Muscle of arm (tissue), 12 donors: ENCODE data around the gene ZNF740. TPM values are rescaled to one million over a fixed set of nuclear protein-coding genes. Genes with fewer than 3 reads are reported as not detected.
"Not testable (repeated sequence)": the region's sequence is repeated elsewhere in the genome, so short reads cannot be mapped to it uniquely, and the experiment has no call there.

ENCODE experiments used
- DNase-seq: peaks from one replicate; pipeline ENCODE4 v3.0.0-alpha.2; 2013
- polyA plus RNA-seq, 12 donors: library from polyadenylated mRNA; unstranded; fragments of 120-200 nt; gene quantifications; one replicate each; pipeline ENCODE4 v1.2.1, GENCODE V29; 2013; ENCODE audit not compliant: insufficient read length in 12 of 12

Gene ZNF740
- polyA plus RNA-seq, 12 donors: 16.0 to 37.8 (median 30.9) TPM; not detected in 1

DNA sequence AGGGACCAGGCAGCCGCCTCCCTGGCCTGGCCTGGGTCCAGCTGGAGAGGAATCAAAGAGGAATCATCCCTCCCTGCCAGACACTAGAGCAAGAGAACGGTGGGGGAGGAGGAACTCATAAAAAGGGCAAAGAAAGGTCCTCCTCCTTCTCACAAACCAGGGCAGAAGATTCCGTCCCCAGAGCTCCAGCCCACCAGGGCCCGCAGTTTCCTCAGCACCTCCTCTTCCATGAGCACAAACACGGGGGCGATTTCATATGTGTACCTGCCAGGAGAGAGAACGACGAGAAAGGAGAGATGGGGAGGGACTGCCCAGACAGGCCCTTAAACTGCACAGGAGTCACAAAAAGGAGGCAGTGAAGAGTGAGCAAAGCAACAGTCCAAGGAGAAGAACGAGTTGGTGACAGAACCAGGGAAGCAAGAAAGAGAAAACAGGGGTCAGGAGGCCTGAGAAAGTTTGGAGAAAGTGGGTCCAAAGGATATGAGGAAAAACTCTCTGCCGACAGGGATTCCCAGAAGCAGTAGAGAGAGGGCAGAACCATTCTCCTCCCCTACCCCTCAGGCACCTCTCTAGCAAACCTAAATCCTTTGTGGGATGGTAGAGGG lies 8.7 kb upstream of the ZNF740 start:
- no peak for DNase-seq

DNA sequence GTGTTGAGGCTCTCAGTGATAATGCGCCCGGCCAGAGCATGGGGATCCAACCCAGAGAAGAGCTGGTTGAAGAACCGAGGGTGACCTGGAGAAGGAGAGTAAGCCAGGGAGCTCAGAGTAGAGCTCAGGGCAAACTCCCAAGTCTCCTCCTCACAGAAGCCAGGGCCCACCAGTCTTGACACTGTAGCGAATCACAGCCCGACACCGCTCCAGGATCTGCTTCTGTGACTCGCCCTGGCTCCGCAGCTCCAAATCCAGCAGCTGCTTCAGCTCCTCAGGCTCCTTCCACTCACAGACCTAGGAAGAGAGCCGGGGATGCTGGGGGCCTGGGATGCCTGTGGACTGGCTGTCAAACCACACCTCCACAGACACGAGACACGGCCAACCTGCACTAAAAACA lies 8.2 kb upstream of the ZNF740 start:
- no peak for DNase-seq

DNA sequence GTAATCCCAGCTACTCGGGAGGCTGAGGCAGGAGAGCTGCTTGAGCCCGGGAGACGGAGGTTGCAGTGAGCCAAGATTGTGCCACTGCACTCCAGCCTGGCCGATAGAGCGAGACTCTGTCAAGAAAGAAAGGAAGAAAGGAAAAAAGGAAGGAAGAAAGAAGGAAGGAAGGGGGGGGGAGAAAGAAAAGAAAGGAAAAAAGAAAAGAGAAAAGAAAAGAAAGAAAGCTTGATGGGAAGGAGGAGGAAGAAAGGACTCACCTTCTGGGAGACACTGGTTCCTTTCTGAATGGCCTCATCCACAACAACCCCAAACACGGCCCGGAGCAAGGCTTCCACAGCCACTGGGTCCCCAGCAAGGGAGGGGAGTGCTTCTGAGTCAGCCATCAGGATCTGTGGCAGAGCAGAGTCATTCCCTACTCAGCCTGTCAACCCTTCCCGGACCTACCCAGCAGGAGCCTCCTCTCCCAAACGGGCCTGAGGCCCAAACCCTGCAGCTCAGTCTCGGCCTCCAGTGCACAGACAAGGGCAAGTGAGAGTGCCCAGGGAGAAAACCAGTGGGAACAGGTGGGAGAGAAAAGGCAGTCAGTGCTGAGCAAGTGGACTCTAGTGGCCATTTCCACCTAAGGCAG lies 7.3 kb upstream of the ZNF740 start:
- DNase-seq: no peak

DNA sequence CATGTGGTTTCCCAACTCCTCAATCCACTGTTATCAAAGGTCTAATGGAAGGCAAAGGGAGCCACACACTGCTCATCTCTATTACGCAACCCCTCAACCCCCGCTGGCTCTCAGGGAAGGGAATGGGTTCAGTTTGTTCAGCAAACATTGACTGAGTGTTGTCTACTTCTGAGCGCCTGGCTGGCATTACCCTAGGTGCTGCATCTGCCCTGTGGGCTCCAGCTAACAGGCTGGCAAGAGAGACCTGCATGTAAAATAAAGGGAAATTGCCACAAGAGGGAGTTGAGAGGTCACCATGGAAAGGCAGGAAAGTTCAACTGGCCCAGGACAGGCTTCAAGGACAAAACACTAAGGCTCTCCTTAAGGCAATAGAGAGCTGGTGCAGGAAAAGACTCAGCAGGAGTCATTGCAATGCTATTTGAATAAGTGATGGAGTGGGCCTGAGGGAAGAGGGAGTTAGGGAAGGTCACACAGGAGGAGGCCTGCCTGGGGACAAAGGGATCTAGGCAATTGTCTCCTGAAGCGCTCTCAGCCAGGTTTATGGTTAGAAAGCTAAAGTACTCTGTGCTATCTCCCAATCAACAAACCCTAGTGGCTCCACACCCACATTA lies 5.5 kb upstream of the ZNF740 start:
- DNase-seq: no peak

DNA sequence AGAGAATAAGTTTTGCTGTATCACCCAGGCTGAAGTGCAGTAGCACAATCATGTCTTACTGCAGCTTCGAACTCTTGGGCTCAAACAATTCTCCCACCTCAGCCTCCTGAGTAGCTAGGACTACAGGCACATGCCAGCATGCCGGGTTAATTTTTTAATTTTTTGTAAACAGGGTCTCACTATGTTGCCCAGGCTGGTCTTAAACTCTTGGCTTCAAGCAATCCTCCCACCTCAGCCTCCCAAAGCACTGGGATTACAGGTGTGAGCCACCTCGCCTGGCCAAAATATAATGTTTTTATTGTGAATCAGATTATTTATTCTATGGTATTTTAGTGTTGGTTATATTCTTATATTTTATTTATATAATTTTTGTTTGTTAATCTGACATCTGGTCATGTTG lies 3.8 kb upstream of the ZNF740 start:
- DNase-seq: no peak

DNA sequence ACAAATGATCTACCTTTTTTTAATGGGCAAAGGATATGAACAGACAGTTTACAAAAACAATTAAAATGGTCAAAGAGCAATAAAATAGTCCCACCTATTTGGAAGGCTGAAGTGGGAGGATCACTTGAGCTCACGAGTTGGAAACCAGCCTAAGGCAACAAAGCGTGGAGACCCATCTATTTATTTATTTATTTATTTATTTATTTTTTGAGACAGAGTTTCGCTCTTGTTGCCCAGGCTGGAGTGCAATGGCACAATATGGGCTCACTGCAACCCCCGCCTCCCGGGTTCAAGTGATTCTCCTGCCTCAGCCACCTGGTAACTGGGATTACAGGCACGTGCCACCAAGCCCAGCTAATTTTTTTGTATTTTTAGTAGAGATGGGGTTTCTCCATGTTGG lies 3.1 kb upstream of the ZNF740 start:
- DNase-seq: not testable (repeated sequence)

DNA sequence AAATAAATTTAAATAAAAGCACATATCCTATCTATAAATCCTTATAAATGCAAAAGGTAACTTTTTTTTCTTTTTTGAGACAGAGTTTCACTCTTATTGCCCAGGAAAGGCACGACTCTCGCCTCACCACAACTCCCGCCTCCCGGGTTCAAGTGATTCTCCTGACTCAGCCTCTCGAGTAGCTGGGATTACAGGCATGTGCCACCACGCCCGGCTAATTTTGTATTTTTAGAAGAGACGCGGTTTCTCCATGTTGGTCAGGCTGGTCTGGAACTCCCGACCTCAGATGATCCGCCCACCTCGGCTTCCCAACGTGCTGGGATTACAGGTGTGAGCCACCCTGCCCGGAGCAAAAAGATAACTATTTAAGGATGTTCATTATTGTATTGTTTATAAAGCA lies 1.7 kb upstream of the ZNF740 start:
- not testable (repeated sequence) for DNase-seq

DNA sequence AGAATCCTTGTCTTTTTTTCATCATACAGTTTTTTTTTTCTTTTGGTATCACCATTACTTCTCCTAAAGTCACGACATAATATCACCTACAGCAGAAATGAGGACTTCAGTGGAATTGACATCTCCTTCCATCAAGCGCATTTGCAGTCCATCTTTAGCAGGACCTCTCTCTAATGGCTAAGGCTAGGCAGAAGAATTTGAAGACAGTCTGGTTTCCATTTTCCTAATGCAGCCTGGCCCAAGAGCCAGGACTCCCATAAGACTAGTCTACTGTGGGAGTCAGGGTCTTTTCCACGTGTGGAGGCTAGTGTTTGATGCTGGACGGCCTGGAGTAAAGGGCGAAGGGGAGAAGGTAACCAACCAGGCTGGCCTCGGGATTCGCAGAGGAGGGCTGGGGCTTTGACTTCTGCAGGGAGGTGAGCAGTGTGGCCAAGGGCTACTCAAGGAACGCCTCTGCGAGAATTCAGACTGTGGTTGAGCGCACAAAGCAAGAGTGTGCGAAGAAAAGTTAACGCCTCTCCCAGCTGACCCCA lies 769 bp upstream of the ZNF740 start:
- no peak for DNase-seq

DNA sequence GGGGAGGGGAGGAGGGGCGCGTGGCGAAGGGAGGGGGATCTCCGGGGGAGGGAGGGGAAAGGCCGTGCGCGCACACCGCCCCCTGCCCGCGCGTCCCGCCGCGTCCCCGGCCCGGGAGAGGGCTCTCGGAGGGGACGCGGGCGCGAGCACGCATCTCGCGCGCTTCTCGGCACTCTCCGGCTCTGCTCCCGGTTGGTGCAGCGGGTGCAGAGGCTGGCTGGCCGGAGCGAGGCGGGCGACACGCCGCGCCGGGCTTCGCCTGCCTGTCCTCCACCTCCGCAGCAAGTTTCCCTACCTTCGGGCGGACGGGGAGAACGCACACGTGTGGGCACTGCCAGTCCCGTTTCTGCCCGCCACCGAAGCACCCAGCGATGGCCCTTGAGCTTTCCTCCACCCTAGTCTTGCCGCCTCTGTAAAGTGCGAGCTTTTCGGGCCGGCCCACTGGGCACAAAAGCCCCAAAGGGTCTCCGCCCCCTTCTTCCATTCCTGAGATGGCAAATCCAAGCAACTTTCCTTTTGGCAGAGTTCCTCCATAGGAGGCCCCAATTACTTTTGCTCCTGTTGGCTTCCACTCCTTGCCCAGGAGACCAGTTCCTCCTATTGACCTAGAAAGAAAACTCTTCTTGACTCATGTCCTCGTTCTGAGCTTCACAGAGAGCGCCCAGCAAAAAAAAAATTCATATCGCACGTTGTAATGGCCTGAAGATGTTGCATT lies 566 bp downstream of the ZNF740 start:
- peak; percentile 82 for DNase-seq

DNA sequence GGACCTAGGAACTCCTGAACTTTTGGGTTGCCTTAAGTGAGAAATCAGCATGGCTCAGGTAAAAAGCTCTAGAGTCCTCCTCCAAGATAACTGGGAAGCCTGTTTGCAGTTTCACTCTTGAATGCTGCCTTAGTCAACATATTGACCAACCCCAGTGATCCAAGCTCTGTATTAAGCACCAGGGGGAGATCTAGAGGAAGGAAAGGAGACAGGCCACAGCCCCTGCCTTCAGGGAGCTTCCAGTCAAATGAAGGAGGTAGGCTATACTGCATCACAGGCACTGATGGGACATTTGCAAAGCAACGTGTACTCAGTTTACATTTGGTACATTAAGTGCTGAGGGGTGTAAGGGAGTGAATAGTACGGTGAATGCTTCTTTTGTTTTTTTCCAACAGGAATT lies 1.4 kb downstream of the ZNF740 start:
- no peak for DNase-seq

DNA sequence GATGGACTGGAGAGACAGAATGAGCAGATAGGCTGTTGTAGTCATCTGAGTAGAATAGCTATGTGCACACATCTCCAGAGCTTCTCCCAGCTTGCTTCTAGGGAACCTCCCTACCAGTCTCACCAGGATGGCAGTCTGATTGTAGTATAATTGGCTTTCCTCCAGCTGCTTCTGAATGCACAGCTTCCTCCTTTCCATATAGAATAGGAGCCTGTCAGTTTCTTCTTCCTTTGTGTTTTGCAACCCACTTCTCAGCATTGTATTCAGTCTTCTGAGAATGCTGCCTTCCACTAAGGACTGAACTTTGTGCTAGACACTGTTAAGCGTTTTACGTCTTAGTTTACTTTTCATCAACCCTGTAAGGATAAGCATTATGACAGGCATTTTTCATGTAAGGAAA lies 2.4 kb downstream of the ZNF740 start:
- DNase-seq: no peak

DNA sequence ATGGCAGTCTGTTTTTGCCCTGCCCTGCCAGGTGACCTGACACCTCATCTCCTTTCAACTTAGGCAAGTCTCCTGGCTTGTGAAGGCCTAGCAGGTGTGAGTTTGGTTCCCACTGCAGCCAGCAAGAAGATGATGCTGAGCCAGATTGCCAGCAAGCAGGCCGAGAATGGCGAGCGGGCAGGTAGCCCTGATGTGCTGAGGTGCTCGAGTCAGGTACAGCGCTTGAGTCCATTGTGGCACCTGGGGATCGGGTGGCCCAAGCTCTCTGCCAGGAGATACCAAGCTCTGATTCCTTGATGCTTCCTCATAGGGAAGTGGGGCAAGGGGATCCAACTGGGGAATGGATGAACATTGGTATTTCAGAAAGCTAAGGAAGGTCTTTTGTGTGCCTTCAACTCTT lies 4.3 kb downstream of the ZNF740 start:
- no peak for DNase-seq

DNA sequence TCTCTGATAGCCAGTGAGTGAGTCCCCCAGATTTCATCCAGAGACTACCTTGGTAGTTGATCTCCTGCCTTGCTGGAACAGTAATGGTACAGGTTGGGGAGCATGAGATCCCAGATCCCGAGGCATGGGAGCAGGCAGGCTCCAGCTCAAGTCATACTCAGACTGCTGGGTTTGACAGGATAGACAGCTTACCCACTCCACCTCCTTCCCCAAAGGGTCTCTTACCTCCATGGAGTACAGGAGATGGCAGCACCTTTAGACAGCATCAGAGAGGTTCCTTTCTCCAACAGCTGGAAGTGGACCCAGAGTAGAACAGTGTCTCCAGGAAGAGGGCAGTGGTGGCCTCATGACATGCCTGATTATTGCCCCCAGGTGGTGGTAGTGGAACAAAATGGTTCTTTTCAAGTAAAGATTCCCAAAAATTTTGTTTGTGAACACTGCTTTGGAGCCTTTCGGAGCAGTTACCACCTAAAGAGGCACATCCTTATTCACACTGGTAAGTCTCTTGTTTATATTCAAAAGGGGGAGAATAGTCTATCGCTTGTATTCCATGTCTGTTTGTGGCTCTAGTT lies 5.1 kb downstream of the ZNF740 start:
- DNase-seq: no peak

DNA sequence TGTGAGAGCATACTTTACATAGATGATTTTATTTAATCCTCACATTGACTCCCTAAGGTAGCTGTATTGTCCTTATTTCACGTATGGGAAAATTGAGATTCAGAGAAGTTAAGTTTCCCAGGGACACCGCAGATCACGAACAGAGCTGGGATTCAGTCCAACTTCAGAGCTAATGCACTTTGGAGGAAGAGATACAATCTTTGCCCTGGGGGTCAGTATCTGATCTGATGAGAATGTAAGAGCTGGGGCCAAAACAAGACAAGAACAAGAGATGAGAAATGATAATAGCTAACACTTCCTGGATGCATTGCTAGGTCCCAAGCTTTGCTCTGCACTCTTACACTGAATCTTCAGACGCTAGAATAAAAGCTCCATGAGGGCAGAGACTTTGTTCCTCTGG lies 6.2 kb downstream of the ZNF740 start:
- DNase-seq: no peak

DNA sequence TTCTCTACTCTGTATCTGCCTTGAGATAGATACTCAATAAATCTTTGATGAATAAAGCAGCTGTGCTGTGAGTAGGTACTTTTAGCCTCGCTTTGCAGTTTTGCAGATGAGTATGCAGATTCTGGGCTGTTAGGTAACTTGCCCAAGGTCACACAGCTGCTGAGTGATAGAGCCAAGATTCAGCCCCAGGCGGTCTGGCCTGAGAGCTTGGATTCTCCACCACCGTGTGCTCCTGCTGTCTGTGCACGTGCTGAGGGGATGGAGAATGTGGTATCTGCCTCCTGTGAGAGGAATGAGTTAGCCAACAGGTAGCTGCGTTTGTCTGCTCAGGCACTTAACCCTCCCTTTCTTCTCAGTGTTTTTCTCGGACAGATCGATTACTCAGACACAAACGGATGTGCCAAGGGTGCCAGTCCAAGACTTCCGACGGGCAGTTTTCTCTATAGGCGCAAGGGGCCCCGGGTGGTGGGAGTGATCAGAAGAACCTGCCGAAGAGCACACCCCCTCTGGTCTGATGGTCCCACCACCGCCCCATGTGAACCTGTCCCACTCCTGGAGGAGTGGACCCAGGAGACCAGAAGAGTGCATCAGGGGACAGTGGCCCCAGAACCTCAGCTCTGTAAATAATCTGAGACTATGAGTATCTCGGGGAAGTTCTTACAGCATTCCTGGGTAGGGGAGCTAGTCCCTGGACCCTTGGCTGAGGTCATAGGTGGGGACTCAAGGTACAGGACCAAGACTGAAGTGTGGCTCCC lies 6.8 kb downstream of the ZNF740 start:
- DNase-seq: no peak

DNA sequence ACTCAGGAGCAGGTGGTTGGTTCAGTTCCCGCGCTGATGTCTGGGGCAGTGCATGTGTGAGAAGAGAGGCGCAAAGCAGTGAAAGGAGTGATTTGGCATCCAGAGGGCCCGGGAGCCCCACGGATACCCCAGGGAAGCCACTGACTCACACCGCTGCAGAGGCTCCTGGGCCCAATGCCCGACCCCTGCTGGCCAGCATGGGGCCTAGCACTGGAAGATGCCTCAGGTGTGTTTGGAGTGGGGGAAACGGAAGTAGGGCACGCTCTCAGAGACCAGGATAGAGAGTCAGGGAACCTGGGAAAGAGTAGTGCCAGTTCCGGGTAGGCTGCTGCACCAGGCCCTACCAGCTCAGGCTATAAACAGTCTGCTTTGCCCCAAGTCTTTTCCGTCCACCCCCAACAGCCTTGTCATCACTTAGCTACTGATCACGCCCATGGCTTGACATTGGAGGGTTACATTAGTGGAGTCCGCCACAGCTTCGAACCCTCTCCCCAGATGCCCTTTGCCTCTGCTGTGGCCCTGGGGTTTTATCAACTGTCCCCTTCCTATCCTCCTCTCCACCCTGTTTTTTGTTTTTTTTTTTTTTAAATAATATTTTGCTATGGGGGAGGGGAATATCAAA lies 9.7 kb downstream of the ZNF740 start:
- DNase-seq: no peak

DNA sequence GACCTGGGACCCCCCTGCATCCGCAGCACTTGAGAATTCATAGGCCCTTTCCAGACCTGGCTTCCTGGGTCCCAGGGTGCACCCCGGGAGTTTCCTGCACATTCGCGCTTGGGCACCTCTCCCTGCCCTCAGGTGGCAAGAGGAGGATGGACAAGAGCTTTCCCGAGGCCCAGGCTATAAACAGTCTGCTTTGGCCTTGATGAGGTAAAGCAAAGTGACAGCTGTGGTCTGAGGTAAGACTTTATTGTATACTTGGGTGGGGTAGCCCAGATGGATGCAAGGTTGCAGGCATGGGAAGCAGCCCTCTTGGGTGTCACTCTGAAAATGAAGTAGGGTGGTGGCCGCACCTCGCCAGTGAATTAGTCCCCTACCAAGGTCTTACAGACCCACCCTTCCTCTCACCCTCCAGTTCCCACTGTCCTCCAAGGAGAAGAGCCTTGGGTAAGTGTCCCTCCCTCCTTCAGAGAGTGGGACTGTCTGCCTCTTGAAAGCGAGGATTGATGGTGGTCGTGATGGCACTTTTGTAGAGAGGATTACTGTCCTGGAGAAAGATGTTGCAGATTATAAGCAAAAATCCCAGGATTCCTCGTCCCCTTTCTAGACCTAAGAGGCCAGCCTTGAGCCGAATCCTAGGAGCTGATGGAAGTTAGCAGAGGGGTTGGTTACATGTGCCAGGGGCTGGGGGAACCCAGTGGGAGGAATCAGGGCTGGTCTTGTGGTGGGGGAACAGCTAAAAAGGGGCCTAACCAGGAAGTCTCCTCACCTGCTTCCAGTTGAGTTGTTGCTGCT lies 10.8 kb downstream of the ZNF740 start:
- DNase-seq: no peak

DNA sequence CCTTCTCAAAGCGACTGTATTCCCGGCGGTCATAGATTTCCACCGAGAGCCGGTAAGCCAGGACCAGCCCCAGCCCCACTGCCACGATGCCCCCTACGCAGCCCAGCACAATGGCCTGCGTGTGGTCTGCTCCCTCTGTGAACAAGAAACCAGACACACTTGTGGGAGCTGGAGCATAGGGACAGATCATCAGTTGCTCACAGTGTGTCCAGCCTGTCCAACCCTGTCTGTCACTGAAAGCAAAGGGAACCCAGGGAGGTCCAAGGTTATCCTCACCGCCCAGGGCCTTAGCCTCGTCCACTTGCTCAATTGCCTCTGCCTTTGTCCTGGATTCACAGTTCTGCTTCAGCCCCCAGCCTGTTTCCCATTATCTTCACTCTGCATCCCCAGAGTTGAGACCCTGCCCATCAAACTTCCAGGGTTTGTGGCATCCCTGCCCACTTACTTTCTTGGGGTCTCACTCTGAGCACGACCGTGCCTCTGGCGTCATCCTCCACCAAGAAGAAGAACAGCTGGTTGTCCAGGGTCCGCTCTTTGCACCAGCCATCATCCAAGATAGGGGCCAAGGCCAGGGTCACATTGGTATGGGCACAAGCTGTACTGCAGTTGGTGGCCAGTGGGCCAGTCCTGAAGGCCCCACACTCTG lies 11.5 kb downstream of the ZNF740 start:
- no peak for DNase-seq

DNA sequence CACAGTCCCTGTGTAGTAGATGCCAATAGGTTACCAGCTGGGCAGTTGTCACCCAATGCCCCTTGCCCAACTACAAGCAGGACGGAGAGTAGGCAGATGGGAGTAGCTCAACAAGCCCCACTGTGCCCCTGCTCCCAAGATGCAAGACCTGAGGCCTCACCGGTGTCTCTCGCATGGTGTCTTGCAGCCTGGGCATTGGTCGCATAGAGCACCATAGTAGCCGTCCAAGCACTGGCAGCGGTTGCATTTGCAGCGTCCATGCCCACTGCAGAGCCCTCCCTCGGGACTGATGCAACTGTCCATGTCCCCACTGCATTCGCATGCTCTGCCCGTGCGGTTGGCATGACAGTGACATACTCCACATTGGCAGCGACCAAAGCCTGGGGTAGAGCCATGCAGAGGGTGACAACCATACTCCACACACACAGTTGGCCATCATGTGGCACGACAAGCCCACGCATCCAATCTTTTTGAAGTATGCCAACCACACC lies 12.1 kb downstream of the ZNF740 start:
- DNase-seq: no peak

DNA sequence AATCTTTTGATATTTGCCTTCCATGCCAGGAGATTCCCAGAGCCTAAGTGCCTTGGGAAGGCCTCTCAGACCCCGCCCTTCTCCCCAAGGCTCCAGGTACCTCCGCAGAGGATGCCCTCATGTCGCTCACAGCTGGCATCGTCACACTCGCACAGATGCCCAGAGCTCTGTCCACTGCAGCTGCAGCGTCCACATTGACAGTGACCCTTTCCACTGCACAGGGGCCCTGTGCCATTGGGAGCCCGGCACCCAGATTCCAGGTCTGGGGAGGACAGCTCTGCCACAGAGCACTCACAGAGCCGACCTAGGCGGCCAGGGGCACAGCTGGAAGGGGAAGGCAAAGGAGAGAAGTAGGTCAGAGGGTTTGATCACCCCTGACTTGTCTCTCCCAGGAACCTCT lies 12.5 kb downstream of the ZNF740 start:
- DNase-seq: no peak
